ENCODE results near the gene FMNL3.

Gene FMNL3

DNA sequence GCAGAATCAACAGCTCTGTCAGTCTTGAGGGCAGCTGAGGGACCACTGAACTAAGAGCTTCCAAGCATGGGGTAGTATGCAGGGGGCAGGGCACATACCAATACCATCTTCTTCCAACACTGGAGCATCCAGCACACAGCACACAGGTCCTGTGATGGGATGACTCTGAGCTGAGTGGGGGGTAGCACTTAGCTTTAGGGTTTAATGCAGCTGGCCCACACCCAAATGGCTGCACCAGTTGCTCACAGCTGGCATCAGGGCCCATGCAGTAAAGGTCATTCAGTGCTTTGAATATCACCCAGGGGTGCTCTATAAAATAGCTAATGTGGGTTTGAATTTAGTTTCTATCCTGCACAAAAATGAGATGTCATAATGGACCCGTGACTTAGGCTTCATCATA is 103.5 kb downstream of the FMNL3 start:
- DNase-seq (ENCODE audit: low read depth in 2 of 2): no peak

DNA sequence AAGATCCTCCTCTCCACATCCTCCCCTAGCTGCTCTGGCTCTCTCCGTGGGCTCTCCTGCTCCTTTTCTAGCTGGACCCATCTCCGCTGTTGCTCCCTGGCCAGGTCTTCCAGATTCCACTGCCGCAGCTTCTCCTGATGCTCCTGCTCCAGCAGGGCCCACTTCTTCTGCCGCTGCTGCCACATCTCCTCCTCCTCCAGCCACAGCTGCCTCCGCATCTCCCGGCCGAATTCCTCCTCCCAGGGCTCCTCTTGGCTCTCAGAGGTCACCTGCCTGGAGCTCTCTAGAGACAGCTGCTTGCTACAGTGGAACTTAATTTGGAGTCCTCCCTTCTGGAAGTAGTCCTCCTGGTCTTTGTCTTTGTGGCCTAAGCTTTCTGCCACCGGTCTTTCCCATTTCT is 107.2 kb downstream of the FMNL3 start:
- no peak for DNase-seq (ENCODE audit: low read depth in 2 of 2)

DNA sequence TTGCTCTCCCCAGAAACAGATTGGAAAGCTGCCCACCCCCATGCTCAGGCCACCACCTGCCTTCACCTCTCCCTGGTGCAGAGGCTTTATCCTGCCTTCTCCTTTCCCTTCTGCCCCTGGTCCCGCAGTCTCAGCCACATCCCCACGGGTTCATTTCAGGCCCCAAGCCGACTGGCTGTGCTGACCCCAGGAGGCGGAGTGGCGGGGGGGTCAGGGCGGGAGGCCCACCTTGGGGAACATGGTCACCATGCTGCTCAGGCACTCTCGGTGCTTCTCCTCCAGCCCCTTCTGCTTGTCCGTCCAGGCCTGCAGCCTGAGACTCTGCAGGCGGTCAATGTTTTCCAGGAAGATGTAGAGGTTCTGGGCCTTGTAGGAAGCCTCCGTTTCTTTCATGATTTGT is 108.7 kb downstream of the FMNL3 start:
- DNase-seq (ENCODE audit: low read depth in 2 of 2): no peak

DNA sequence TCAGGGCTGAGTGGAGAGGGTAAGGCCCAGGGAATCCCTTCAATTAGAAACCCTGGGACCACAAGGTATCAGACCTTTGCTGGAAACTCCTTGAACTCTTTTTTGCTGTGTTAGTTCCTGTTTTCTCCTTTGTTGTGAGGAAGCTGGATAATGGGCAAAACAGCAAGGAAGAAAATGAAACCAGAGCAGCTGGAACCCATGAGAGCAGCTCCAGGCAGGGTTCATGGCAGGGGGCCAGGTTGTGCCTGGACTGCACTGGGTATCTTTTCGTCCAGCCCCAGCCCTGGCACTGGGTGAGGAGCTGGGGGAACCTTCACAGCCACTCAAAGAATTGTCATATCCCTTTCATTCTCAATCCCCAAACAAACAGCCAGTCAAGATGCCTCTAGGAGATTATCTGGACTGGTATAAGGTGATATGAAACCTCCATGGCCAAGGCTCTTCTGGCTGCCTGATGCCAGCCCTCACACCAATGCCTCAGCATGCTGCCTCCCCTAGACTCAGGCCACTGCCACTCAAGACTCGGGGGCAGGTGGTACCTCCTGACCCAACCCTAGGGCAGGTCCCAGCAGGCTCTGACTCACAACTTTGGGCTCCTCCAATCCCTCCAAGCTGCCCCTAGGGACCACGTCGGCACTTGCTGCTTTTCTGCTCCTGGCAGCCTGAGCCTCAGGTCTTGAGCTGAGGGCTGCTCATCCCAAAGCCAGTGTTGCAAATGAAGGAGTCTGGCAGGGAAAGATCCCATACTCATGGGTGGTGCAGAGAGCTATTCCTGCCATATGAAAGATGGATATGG is 118.3 kb downstream of the FMNL3 start:
- no peak for DNase-seq (ENCODE audit: low read depth in 2 of 2)

DNA sequence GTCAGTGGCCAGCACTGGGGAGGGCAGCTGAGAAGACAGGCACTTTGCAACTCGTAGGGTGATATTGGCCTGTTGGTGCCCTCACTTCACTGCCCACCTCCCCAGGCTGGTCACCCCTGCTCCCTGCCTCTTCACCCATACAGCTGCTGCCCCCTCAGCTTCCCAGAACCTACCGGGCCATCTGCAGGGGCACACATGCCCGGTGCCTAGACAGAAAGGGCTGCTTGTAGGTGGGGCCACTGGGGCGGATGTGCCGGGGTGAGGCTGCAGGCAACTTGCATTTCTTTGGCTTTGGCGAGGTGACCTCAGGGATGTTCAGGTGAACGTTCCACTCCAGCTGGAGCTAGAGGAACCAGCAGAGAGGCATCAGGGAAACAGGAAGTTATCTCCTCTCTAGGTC is 118.9 kb downstream of the FMNL3 start:
- DNase-seq (ENCODE audit: low read depth in 2 of 2): no peak

DNA sequence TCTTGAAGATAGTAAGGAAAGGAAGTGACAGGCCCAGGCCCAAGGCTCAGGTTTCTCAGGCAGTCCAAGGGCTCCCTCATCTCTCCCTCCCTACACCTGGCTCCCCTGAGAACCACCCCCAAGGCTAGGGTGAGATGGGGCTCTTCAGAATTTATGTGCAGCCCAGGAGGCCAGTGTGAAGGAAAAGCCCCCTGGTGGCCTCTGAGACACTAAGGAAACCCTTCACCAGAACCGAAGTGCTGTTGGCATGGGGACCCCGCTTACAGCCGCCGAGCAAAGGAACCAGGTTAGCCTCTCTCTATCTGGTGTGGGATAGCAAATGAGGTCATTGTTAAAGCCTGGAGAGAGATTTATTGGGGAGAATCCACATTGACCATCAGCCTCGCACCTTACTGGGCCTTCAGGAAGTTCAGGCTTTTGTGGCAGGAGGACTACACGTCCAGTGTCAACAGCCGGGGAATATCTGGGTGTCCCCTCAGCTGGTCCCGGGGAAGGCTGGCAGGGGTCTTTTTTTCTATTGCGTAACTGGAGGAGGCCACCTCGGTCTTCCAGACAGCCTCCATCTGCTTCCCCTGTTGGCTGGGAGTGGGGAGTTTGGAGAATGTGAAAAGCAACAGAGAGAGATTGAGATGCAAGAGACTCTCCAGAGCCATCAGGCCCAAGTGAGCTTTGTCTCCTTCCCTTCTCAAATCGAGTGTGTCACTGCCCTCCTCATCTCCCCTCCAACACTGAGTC is 119.9 kb downstream of the FMNL3 start:
- no peak for DNase-seq (ENCODE audit: low read depth in 2 of 2)
